ENCODE measurements around the gene CBFB.

DNA sequence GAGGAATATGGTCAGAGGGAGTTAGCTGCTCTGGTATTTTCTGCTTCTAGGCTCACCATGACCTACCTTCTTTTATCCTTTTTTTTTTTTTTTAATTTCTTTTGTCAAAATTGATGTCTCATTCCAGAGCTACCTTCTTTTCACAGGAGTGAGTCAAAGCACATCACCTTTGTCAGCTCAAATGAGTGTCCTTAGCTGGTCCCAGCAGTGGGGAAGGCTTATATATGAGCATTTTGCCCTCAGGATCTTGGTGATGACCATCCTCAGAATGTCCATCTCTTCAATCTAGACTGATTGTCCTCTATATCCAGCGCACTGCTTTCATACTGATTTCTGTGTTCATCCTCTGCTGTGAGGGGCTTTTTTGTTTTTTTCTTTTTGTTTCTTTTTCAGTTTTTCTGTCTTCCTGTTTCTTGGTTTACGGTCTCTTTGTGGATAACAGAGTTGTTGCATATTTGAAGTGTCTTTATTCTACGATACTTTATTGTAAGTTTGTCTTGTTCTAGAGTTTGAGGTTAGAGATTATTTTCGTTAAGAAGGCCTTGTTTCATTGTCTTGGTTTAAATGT lies 24.9 kb downstream of the CBFB start:
- no peak for TF ChIP-seq POLR2A (IDR thresholded peaks at IDR 0.05)
- TF ChIP-seq, protein P1, sequence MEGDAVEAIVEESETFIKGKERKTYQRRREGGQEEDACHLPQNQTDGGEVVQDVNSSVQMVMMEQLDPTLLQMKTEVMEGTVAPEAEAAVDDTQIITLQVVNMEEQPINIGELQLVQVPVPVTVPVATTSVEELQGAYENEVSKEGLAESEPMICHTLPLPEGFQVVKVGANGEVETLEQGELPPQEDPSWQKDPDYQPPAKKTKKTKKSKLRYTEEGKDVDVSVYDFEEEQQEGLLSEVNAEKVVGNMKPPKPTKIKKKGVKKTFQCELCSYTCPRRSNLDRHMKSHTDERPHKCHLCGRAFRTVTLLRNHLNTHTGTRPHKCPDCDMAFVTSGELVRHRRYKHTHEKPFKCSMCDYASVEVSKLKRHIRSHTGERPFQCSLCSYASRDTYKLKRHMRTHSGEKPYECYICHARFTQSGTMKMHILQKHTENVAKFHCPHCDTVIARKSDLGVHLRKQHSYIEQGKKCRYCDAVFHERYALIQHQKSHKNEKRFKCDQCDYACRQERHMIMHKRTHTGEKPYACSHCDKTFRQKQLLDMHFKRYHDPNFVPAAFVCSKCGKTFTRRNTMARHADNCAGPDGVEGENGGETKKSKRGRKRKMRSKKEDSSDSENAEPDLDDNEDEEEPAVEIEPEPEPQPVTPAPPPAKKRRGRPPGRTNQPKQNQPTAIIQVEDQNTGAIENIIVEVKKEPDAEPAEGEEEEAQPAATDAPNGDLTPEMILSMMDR (IDR thresholded peaks at IDR 0.05 in 8 of 11, conservative IDR thresholded peaks at IDR 0.05 in 3 of 11) = no peak
- no peak for TF ChIP-seq POLR2AphosphoS5 (IDR thresholded peaks at IDR 0.05)
